ENCODE measurements around the gene PHF5A. TPM values are rescaled to one million over a fixed set of nuclear protein-coding genes. Genes with fewer than 3 reads are reported as not detected.
A peak's percentile ranks its signal among the peaks of the same experiment; 100 is the strongest.

PHF5A gene
- total and polyA plus RNA-seq, 2 donors (not counting 3 experiments of a cell fraction or from before 2014, with no cell fraction given) = 61.1 to 63.7 TPM

GRCh38 chr22:41517172-41518047 lies 48.9 kb upstream of the PHF5A start:
- Histone ChIP-seq H3K9me3 (replicated peaks; ENCODE audit: control insufficient read depth, insufficient read depth, low read length) (no peaks in the 10 kb centered on the region), H3K9ac (replicated peaks; ENCODE audit: extremely low read depth, insufficient read depth, low read length) (no peak overlapping the region), H3K27ac (ENCODE audit: insufficient read depth, low read depth, low read length) (no peak overlapping the region), H3K4me1 (ENCODE audit: control insufficient read depth, extremely low read depth, insufficient read depth, low read length) (peaks cover 3% of the 10 kb centered on the region), H3K4me3 (replicated peaks in 1 of 3; ENCODE audit: insufficient read depth in 1 of 3, low read depth in 1 of 3, low read length in 3 of 3) (no peak overlapping the region), H3K4me2 (ENCODE audit: insufficient read depth, low read length) (no peak overlapping the region), H3K9me1 (replicated peaks; ENCODE audit: control insufficient read depth, extremely low read depth, insufficient read depth, low read length) (no peaks in the 10 kb centered on the region), H3K36me3 (ENCODE audit: control insufficient read depth in 2 of 2, extremely low read depth in 1 of 2, insufficient read depth in 2 of 2, low read length in 2 of 2) (peaks cover 0 to 19% of the 10 kb centered on the region in 2 experiments), H4K20me1 (replicated peaks; ENCODE audit: control insufficient read depth, extremely low read depth, insufficient read depth, low read length) (no peaks in the 10 kb centered on the region), H3K79me2 (ENCODE audit: control insufficient read depth, insufficient read depth, low read length) (no peaks in the 10 kb centered on the region), H2AFZ (ENCODE audit: low read depth, low read length) (no peak overlapping the region), H3K27me3 (ENCODE audit: control insufficient read depth in 2 of 2, insufficient read depth in 2 of 2, low read length in 2 of 2) (no peaks in the 10 kb centered on the region)
- peak; percentile 64 for DNase-seq (ENCODE audit: low read depth, low spot score)
- no TSS peak for BruUV-seq (replicated peaks)
- ChIA-PET CTCF (interaction anchor here (0.6 to 7.5 kb wide), 40 partner anchors 8 to 595 kb away, joined by 3 to 251 read pairs (median 6); partner anchors contain the start of genes ACO2, PHF5A, POLR3H and TEF), POLR2A (interaction anchor here (0.6 kb wide), 1 partner anchor 66 kb away, joined by 3 read pairs; no protein-coding TSS in a partner anchor)
- peak; percentile 98 for FAIRE-seq
- TF ChIP-seq MAX (IDR thresholded peaks at IDR 0.05; ENCODE audit: insufficient read depth, insufficient read length) (no peak), CTCF (IDR thresholded peaks at IDR 0.05; ENCODE audit: extremely low read depth in 1 of 2, insufficient read depth in 1 of 2, low read depth in 1 of 2, low read length in 2 of 2) (peak; percentile 80 to 89)
- dilution Hi-C loops (cut with MboI; ENCODE audit: extremely low pct_ligation_motif_present, low sequenced_read_pairs) = no loop called here
- intact Hi-C loops (cut with micrococcal nuclease) = loop anchor here (1.0 kb wide), 2 partner anchors 48 to 113 kb away; partner anchors contain the start of gene ACO2

- H3K4me1 ChIP-seq (ENCODE audit: control insufficient read depth, extremely low read depth, insufficient read depth, low read length) = peaks cover 3% of the 10 kb centered on the region
- ChIA-PET POLR2A (no interaction called here), CTCF (interaction anchor here (1.1 to 7.5 kb wide), 16 partner anchors 7 to 594 kb away, joined by 3 to 251 read pairs (median 6); partner anchors contain the start of gene TOB2)
- no peak overlapping the region for H3K27ac ChIP-seq (ENCODE audit: insufficient read depth, low read depth, low read length)
- FAIRE-seq (no peak), DNase-seq (ENCODE audit: low read depth, low spot score) (no peak)
- no peak overlapping the region for H3K4me3 ChIP-seq (replicated peaks in 1 of 3; ENCODE audit: insufficient read depth in 1 of 3, low read depth in 1 of 3, low read length in 3 of 3)
- H3K79me2 ChIP-seq (ENCODE audit: control insufficient read depth, insufficient read depth, low read length) = no peaks in the 10 kb centered on the region
- no peak overlapping the region for H3K9ac ChIP-seq (replicated peaks; ENCODE audit: extremely low read depth, insufficient read depth, low read length)
- TF ChIP-seq JUN (IDR thresholded peaks at IDR 0.05; ENCODE audit: borderline replicate concordance, insufficient read depth, insufficient read length, low read depth) = no peak
- dilution Hi-C loops (cut with MboI; ENCODE audit: extremely low pct_ligation_motif_present, low sequenced_read_pairs) (no loop called here), intact Hi-C loops (cut with micrococcal nuclease) (no loop called here)
- no peaks in the 10 kb centered on the region for H3K27me3 ChIP-seq (ENCODE audit: control insufficient read depth in 2 of 2, insufficient read depth in 2 of 2, low read length in 2 of 2)
- no peaks in the 10 kb centered on the region for H3K9me1 ChIP-seq (replicated peaks; ENCODE audit: control insufficient read depth, extremely low read depth, insufficient read depth, low read length)
- no peaks in the 10 kb centered on the region for H4K20me1 ChIP-seq (replicated peaks; ENCODE audit: control insufficient read depth, extremely low read depth, insufficient read depth, low read length)
- no peaks in the 10 kb centered on the region for H3K9me3 ChIP-seq (replicated peaks; ENCODE audit: control insufficient read depth, insufficient read depth, low read length)
- peaks cover 0 to 19% of the 10 kb centered on the region in 2 experiments for H3K36me3 ChIP-seq (ENCODE audit: control insufficient read depth in 2 of 2, extremely low read depth in 1 of 2, insufficient read depth in 2 of 2, low read length in 2 of 2)
- H3K4me2 ChIP-seq (ENCODE audit: insufficient read depth, low read length) = no peak overlapping the region
- no TSS peak for BruUV-seq (replicated peaks)
- H2AFZ ChIP-seq (ENCODE audit: low read depth, low read length) = no peak overlapping the region
Observed at GRCh38 chr22:41516462-41516861, 48.0 kb upstream of the PHF5A start.

Measured in endothelial cell of umbilical vein (primary cell).